Left colon (tissue), 2 donors: ENCODE measurements around the gene HSD17B12. TPM values are rescaled to one million over a fixed set of nuclear protein-coding genes. Genes with fewer than 3 reads are reported as not detected.
A peak's percentile ranks its signal among the peaks of the same experiment; 100 is the strongest.

Source experiments
- ATAC-seq: fragments of 200-7000 bp; cut with Tn5 transposase; one replicate; pipeline ENCODE4 v1.9.1; 2020; ENCODE audit warnings: mild to moderate bottlenecking, moderate library complexity
- DNase-seq, 2 donors: peaks; one replicate each; pipeline ENCODE4 v3.0.0-alpha.2; 2020
- intact Hi-C, 2 donors: fragments of 100-400 bp; cut with DNase I in 1 of 2; cut with micrococcal nuclease in 1 of 2; formaldehyde crosslinking; loops; one replicate each; pipeline versions ENCODE4 v1.11.2 to v1.14.0; 2022; cut with DNase I, micrococcal nuclease
- total RNA-seq, 2 donors: library from RNA; stranded (reverse); fragmentation: NEBNext Ultra II Directional; extraction: Animal tissue kit (Norgen Biotek cat#: 25700); gene quantifications; one replicate each; pipeline ENCODE4 v1.2.1, GENCODE V29; 2021
- donor health status: DM: no; HTN: no; CAD: no.
- donor health status: DM: yes; HTN: yes; CAD: no.

Gene HSD17B12
- total RNA-seq, 2 donors from 2014 or later, result 122 to 139 TPM

DNA sequence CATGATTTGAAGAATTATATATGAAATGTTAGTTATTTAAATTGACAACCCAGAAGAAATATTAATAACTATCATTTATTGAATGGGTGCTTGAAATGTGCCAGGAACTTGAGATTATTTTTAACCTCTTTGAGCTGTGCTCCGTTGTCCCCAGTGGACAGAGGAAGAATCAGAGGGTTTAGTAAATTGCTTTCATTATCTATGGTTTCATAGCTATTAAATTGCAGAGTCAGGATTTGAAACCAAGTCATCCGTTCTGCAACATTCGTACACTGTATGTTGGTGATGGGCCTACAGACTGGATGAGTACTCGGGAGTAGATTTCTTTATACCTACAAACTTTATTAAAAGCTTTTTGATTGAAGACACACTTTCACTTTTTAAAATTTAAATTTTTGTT, 4.9 kb downstream of the HSD17B12 start:
- DNase-seq, result no peak
- intact Hi-C loops, result no loop called here
- no peak for ATAC-seq

DNA sequence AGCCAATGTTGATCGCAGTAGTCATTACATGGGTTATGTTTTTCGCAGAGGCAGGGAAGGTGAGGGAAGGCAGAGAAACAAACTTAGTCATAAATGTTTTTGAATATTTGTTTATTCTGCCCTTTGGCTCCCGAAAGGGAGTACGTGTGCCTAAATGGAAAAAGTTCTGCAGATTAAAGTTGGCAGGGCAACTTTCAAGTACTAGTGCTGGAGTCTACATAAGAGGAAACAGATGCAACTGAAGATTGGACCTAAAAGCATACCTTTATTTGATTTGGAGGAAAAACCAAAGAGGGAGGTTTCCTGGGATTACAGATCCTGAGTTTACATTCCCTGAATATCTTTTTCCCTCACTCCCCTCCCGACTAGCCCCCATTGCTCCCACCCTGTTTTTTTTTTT, 5.7 kb downstream of the HSD17B12 start:
- intact Hi-C loops, result no loop called here
- DNase-seq, result no peak
- ATAC-seq, result no peak

DNA sequence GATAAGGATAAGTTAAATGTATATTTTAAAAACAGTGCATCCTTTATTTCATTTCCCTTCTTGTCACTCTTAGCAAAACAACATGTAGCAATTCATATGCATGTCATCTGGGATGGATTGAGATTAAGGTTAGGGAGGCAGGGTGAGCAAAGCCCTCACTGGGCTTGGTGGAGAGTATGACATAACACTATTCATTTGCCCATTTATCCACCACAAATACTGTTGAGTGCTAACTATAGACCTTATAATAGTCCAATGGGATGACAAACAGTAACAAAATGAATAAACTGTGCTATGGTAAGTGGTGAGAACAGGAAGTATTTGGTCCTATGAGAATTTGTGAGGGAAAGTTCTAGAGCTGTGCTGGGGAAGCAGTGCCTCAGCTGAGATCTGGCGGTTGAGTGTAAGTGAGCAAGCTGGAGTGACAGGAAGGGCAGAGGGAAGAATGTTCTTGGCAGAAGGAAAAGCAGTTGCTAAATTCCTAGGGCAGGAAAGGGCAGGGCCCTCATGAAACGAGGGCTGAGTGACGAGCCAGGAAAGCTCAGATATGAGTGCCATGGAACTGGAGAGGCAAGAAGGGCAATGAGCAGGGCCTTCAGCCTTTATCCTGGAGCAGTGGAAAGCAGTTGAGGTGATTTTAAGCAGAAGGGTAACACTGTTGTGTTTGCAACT, 6.7 kb downstream of the HSD17B12 start:
- ATAC-seq, result peak; percentile 69
- intact Hi-C loops, result no loop called here
- peak; percentile 6 to 26 for DNase-seq

DNA sequence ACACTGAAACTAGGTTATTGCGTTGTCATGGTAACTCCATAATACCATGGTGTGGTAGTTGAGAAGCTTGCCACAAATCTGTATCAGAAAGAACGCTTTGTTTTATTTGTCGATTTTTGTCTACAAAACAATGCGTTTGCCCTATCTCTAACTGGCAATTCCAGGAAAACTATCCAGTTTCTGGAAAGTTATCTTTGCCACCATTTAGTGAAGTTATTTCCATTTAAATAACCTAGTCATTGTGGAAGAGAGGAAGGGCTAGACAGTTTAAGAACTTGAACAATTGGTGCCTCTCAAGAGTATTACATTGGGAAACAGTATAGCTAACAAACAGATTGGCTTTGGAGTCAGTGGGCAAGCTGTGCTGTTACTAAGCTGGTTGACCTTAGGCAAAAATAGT, 7.9 kb downstream of the HSD17B12 start:
- intact Hi-C loops, result no loop called here
- DNase-seq (no peak), ATAC-seq (no peak)

DNA sequence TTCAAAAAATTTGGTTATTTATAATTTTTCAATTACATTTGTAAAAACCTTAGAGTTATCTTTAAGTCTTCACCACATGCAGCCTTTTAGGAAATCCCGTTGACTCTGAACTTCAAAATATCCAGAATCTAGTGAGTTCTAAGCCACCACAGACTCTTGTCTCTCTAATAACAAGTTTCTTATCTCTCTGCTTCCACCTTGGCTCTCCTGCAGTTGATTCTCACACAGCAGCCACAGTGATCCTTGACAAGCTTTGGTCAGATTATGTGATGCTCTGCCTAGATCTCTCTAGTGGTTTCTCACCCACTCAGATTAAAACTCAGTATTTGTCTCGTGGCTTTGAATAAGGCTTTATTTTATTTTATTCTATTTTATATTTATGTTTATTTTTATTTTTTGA, 8.6 kb downstream of the HSD17B12 start:
- intact Hi-C loops, result no loop called here

DNA sequence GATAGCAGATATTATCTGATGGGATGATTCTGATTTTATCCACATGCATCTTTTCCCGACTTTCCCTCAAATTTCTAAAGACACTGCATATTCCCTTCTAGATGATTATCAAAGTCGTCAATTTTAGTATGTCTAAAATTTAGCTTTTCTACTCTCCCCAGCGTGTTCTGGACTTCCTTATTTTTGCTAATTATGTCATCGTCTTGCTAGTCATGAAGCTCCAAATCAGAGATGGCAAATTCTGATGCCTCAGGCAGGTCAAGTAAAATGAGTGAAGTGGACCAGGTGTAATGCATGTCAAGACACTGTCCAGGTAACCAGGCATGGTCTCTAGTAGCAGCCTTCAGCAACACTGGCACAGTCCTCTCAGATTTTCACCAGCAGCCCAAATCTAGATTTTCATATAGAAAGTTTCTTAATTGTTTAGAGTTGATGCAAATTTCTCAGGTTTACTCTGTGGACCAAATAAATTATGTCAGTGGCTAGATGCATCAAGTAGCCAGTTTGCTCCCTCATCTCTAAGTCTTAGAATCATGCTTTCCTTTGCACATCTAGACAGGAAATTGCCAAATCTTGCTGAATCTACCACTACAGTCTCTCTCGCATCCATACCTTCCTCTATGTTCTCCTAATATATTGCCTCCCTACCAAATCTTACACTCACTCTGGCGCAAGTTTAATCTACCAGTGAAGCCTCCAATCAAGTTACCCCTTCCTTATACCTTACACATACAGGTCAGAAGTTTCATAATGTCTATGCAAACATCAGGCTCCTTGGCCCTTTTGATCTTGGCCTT, 10.6 kb downstream of the HSD17B12 start:
- intact Hi-C loops, result no loop called here
- ATAC-seq, result no peak
- DNase-seq, result no peak

More for the DNA sequence above, 8.6 kb downstream of the HSD17B12 start:
- DNase-seq (no peak), ATAC-seq (no peak)

DNA sequence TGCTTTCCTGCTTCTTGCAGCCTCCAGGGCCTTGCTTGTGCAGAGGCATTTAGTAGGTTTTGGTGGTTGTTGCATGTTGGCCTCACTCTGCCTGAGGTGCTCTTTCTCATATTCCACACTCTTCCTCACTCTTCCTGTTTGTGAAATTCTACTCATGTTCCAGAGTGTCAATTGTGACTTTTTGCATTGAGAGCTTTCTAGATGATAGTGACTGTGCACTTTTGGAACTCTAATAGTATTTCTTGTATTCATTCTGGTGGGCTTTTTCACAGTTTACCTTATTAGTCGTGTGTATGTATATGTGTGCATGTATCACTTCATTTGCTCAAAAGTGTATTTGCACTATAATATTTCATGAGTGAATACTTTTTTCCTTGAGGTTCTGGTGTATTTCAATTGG, 11.3 kb downstream of the HSD17B12 start:
- DNase-seq, result no peak
- ATAC-seq, result no peak
- intact Hi-C loops, result no loop called here

DNA sequence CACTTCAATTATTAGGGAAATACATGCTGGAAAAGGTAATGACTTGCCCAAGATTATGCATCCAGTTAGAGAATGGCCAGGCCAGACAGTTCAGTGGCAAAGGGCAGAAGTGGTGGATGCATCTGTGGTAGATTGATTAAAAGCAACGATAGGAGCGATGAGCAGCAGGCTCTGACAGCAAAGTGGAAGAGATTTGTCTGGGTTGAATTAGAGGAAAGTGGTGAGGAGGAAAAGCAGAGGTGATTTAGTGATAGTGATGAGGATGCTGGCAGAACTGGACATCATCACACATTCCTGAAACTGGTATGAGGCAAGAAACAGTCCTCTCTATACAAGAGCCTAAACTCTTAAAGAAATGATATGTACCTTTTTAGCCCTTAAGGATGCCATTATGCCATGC, 12.5 kb downstream of the HSD17B12 start:
- ATAC-seq (no peak), DNase-seq (no peak)
- intact Hi-C loops, result no loop called here

DNA sequence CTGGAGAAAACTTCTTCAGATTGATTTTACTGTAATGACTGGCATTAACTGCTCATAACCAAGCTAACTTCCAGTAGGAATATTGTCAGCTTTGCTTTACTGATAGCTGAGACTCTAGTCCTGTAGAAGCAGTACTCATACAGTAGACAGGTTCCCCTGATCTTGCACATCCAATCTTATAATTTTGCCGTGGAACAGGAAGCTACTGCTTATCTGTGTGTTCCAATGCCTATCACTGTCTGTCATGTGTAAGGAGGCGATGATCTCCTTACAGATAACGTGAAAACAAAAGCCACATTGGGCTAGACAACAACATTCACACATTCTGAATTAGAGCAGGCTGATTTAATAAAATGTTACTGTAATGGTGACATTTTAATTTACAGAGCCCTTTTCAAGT, 13.2 kb downstream of the HSD17B12 start:
- no peak for ATAC-seq
- intact Hi-C loops, result no loop called here
- no peak for DNase-seq

DNA sequence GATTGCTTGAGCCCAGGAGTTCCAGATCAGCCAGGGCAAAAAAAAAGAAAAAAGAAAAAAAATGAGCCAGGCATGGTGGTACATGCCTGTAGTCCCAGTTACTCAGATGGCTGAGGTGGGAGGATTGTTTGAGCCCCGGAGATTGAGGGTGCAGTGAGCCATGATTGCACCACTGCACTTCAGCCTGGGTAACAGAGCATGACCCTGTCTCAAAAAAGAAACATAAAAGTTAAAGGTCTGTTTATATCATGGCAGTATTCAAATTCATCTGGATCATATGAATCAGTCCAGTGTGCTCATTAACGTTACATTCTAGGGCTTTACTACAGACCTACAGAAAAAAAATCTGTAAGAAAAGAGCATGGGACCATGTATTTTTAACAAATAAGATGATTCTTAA, 13.9 kb downstream of the HSD17B12 start:
- DNase-seq (no peak), ATAC-seq (no peak)
- intact Hi-C loops, result no loop called here

DNA sequence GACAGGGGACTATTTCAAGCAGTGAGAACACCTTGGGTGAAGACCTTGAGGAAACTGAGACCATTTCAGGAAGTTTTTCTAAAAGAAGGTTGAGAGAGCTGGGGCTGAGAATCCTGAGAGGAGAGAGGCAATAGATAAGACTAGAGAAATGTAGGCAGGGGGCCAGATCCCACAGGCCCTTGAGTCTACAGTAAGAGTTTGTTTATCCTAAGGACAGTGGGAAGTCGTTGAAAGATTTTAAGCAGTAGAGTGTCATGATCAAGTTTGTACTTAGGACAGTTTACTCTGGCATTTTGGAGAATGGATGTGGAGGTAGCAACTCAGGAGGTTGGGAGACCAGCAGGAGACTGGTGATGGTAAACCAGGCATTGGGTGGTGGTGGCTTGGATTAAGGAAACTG, 17.1 kb downstream of the HSD17B12 start:
- intact Hi-C loops, result no loop called here
- no peak for ATAC-seq
- no peak for DNase-seq

DNA sequence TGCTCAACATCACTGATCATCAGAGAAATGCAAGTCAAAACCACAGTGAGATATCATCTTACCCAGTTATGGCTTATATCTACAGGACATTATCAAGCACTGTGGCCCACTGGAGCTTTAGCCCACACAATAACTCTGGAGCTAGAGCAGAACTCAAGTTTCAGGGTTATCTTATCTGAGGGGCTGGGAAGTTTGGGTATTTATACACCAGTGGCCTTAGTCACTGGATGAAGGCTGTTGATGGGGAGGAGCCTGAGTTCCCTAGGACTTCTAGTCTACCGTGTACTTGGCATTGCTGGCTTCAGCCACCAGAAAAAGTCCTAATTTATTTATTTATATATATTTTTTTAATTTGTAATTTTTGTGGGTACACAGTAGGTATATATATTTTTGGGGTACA, 19.3 kb downstream of the HSD17B12 start:
- ATAC-seq, result no peak
- intact Hi-C loops, result no loop called here
- no peak for DNase-seq

DNA sequence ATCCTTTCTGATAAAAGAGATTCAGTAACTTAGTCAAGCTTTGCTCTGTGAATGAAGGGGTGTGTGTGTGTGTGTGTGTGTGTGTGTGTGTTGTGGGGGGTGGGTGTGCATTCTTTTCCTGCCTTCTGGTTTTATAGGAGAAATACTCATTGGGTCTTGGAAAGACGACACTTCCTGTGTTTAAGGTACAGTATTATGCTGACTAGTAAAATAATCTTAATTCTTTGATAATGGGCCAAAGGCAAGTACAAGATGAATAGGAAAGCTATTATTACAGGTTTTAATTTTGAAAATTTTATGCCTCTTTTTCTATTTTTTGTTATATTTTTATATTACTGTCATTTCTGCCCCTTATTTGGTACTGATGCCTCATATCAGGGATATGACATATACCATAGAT, 26.1 kb downstream of the HSD17B12 start:
- intact Hi-C loops, result no loop called here
- ATAC-seq (no peak), DNase-seq (no peak)

DNA sequence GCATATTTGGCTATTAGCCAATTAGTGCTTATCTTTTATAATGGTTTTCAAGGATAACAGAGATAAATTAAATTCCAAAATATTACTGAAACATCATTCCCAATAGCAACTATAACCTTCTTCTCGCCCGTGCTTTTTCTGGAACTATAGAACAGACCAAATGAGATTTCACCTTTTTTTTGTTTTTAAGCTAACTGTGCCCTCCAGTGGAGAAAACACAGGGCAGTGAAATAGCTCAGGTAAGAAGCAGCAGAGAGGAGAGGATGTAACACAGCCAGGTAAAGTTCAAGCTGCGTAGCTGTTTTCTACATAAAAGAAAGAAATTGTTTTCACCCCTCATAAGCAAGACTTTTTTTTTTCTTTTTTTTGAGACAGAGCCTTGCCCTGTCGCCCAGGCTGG, 28.2 kb downstream of the HSD17B12 start:
- intact Hi-C loops, result no loop called here
- no peak for DNase-seq
- no peak for ATAC-seq

DNA sequence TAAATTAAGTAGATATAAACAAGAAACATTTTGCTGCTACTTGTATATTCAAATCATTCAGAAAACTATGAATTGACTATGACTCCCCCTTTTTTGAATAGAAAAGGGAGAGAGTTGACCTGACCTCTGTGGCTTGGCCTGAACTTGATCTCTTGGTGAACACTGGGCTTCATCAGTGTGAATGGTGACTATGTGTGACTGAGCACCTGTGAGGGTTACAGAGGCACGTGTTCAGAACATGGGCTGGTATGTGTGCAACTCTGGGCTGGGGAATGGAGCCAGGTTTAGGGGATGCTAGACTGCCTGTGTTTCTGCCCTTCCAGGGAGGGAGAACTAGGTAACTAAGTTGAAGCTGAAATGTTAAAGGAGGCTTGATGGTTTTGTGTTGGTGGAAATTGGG, 29.2 kb downstream of the HSD17B12 start:
- no peak for DNase-seq
- no peak for ATAC-seq
- intact Hi-C loops, result no loop called here

DNA sequence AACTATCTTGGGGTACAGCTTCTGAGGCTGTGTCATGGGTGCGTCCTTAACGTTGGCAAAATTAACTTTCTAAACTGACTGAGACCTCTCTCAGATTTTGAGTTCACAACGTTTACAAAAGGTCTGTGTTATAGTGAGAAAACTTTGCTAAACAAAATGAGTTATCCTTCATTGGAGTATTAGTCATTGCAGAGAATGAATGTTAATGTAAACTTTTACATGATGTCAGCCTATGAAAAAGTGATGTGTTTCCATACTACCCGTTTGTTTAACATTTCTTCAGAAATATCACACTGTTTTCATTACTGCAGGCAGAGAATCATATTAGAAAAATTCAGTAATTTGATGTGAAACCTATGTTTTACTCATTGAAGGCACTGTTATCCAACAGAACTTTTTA, 32.1 kb downstream of the HSD17B12 start:
- intact Hi-C loops, result no loop called here
- DNase-seq (no peak), ATAC-seq (no peak)

DNA sequence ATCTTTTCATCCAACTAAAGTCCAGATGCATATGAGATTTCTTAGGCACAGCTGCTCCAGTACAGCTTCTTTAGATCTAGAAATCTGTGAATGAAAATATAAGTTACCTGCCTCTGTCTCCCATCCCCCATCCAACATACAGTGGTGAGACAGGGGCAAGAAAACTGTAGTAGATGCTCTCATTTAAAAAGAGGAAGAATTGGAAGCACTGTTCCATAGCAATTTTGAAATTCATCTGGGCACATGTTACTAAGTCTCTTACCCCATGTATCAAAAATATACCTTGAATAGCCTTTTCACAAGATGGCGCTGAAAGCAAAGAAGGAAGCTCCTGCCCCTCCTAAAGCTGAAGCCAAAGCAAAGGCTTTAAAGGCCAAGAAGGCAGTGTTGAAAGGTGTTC, 37.8 kb downstream of the HSD17B12 start:
- DNase-seq, result no peak

DNA sequence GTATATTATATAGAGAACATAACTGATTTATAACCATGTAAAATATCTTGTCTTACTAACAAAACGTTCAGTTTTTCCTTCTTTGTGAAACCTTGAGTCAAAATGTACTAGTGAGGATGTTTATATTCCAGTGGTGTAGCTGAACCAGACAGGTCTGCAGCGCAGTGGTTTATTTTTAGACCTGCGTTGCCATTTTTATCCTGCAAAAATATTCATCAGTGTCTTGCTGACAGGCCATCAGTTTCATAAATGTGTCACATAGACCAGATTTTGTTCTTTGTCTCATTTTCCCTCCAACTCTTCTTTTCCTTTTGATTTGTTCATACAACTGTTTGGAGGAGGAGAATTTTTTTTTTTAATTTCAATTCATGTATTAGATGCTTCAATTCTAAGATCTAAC, 43.1 kb downstream of the HSD17B12 start:
- ATAC-seq (no peak), DNase-seq (no peak)
- intact Hi-C loops, result no loop called here

More for the DNA sequence above, 37.8 kb downstream of the HSD17B12 start:
- intact Hi-C loops, result no loop called here
- no peak for ATAC-seq

DNA sequence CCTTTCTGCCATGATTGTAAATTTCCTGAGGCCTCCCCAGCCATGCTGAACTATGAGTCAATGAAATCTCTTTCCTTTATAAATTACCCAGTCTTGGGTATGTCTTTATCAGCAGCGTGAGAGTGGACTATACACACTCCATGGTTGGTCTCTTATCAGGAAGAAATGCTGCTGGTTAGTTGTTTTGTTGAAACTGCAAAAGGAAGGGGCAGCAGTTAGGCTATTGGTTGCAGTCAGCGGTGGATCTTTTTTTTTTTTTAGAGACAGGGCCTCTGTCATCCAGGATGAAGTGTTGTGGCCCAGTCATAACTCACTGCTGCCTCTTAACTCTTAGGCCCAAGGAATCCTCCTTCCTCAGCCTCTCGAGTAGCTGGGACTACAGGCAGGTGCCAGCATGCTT, 51.7 kb downstream of the HSD17B12 start:
- DNase-seq (no peak), ATAC-seq (no peak)
- intact Hi-C loops, result no loop called here

DNA sequence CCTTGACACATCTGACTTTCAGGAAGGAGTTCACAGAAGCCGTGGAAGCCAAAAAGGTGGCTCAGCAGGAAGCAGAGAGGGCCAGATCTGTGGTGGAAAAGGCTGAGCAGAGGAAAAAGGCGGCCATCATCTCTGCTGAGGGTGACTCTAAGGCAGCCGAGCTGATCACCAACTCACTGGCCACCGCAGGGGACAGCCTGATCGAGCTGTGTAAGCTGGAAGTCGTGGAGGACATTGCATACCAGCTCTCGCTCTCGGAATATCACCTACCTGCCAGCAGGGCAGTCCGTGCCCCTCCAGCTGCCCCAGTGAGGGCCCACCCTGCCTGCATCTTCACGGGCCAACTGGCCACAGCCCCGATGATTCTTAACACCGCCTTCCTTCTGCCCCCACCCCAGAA, 53.7 kb downstream of the HSD17B12 start:
- intact Hi-C loops, result no loop called here
- DNase-seq (no peak), ATAC-seq (no peak)

DNA sequence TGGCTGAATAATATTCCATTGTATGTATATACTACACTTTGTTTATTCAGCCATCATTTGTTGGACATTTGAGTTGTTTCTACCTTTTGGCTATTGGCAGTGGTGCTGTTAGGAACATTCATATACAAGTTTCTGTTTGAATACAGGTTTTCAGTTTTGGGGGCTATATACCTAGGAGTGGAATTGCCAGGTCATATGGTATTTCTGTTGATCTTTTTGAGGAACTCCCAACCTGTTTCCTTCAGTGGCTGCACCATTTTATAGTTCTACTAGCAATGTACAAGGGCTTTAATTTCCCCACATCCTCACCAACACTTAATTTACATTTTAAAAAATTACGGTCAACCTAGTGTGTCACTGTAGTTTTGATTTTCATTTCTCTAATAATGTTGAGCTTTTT, 54.6 kb downstream of the HSD17B12 start:
- no peak for ATAC-seq
- no peak for DNase-seq
- intact Hi-C loops, result no loop called here
